Hematopoietic multipotent progenitor cell (in vitro differentiated cells): ENCODE measurements around the gene NRIP3. TPM values are rescaled to one million over a fixed set of nuclear protein-coding genes. Genes with fewer than 3 reads are reported as not detected.
"Not testable (repeated sequence)": the region's sequence is repeated elsewhere in the genome, so short reads cannot be mapped to it uniquely, and the experiment has no call there.

Experiments used
- DNase-seq, 3 donors: peaks; one replicate each; pipeline ENCODE4 v3.0.0-alpha.2; 2011 to 2015; ENCODE audit warnings: low read depth in 2 of 3, low spot score in 2 of 3
- total RNA-seq: library from RNA; depleted of rRNA; stranded (reverse); fragments of >200 nt; gene quantifications from one replicate; pipeline ENCODE4 v1.2.3, GENCODE V29; 2012

Gene NRIP3
- total RNA-seq, 1 donor: 3.8 TPM

DNA sequence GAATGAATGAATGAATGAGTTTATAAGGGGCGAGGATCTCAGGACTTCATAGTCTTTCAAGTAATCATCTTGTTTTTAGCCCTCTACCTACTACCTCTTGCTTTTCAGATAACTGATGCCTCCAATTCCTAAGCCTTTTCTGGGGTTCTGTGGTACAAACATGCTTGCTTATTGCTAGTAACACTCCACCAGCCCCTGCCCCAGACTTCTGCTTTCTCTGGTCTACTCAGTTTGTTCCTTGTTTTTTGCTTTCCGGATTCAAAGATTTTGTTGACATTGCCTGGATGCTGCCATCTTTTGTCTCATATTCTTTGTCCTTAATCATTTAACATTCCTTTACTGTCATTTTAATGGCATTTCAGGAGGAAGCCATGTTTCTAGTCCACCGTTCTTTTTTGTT lies 30.7 kb downstream of the NRIP3 start:
- no peak for DNase-seq

DNA sequence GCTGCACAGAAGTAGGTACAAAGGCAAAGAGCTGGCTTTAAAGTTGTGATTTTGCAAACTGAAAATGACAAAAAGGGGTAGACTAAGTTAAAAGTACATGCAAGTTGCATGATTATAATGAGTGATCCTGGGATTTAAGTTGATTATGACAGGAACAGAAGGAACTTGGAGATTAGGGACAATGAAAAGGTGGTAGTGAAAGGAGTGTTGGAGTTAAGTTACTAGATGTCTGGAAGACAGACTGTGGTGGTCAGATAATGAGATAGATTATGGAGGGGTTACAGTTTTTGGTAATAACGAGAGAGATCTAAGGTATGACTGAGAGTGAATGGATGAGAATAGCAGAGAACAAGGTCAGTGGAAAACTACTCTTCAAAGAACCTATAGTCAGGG lies 31.9 kb downstream of the NRIP3 start:
- no peak for DNase-seq

DNA sequence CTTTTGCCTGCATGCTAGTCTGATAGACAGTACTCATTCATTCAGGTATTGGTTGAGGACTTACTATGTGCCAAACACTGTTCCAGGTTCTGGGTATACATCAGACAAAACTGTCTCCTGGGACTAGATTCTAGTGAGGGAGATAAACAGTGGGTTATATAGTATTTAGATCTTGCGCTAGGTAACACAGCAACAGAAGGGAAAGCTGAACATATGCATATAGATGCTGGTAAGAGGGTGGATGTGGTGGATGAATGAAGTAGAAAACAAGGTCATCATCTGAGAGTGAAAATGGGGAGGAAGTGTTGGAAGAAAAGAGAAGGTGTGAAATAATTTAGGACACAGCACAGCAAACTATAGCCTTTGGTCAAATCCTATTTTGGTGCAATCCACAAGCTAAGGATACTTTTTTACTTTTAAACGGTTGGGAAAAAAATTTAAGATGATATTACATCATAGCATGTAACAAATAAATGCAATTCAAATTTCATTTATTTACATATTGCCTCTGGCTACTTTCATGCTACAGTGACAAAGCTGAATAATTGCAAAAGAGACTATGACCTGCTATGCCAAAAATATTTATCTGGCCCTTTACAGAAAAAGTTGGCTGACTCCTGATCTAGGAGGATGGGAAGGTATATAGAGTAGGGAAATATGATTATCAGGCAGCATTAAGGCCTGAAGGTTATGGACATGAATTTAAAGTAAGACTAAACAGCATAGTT lies 32.4 kb downstream of the NRIP3 start:
- DNase-seq: no peak

DNA sequence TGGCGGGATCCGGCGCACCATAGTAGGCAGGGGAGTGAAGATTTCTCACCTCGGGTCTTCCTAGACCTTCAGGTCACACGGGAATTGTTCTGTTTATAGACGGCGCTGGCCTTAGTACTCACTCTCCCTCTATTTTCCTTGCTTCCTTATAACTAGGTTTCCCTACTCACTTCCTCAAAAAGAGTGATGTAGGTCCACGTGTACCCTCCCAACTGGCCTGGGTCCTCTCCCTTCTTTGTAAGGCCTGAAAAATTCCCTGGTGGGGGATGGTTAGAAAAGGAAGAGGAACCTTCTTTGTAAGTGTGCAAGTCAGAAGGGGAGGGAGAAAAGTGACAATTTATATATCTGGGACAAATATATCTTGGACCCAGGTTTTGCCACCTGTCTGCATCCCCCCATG lies 36.6 kb downstream of the NRIP3 start:
- no peak for DNase-seq

DNA sequence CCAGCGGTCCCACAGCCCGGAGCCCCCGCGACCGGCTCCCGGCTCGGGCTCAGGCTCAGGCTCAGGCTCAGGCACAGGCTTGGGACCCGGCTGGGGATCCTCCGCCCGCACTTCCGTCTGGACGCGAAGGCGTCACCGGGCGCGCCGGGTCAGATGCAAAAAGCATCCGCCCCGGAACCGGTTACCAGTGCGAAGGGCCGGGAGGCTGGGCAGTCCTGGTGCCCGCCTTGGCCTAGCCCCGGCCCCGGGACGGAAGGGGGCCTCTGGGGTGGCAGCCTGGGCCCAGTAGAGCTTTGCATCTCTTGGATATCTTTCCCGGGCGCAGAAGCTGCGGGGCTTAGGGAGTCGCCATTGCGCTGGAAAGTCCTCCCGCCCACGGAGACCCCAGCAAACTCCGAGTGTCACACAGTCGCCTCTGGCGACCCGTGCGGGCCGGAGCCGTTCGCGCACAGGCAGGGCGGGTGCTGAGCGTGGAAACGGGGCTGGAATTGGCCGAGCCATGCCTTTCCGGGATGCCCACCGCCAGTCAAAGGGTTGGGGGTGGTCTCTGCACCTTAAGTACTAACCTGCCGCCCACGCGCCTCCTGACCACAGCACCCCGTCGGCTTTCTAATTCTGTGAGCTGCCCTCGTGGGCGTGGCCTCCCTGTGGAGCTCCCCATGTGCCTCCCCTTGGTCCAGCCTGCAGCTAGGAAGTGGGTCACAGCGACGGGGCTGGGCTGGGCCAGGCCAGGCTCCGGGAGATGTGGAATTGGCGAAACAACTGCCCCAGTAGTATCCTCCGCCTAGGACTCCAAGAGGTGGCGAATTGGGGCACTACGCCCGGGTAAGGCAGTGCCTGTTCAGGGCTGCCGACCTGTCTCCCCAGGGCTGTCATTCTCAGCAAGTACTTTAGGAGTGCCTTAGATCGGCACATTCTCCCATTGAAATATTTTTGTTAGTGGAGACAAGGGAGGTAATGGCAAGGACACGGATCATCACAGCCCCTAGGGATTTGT lies 39.2 kb downstream of the NRIP3 start, which contains the start of gene TMEM9B:
Gene TMEM9B (minus strand): TSS at position 119 of the 997 bp plus-strand sequence. CDS start 129 bp downstream, outside the sequence.
- peak; percentile 56 to 86 (median 85) for DNase-seq

DNA sequence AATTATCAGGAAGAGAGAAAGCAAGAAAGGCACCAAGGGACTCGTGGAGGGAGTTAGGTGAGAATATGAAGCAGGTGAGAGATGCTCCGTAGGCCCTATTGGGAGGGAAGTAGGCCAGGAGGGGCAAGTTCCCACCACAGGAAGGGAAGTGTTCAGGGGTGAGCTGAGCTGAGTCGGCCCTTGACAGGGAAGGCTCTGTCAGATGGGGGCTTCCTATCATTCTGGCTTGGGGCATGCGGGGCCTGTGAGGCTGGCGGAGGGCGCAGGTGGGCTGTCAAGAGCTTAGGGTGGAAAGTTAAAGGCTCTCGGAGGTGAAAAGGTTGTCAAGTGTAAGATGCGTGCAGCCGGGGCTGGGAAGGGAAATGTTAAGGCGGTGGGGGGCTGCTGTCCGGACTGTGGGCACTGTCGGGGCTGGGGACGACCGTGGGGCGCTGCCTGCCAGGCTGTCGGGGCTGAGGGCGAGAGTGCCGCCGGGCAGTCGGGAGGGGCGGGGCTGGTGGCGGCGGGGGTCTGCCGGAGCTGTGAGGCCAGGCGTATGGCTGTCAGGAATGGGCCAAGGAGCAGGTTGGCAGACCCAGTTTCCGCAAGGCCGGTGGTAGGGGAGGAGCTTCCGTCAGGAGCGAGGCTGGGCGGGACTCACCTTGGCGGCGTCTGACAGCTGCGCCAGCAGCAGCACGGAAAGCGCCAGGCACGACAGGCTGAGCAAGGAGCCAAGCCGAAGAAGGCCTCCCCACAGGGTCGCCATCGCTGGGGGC lies 40.1 kb downstream of the NRIP3 start:
- DNase-seq: peak in 2 of 3 donors; percentile 74 to 77

DNA sequence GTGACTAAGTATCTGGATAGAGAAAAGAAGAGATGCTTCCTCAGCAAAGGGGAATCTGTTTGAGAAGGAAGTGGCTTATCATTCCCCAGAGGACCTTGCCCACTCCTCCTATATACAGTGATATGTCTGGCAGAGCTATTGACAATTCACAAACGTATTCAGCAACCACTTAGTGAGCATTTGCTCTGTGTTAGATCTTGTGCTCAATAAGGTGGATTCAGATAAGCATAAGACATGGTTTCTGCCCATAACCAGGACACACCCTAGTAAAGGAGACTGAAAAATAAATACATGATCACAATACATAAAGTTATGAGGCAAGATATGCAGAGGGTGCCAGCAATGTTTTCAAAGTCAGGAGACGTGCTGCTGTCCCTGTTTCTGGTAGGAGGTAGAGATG lies 41.0 kb downstream of the NRIP3 start:
- no peak for DNase-seq

DNA sequence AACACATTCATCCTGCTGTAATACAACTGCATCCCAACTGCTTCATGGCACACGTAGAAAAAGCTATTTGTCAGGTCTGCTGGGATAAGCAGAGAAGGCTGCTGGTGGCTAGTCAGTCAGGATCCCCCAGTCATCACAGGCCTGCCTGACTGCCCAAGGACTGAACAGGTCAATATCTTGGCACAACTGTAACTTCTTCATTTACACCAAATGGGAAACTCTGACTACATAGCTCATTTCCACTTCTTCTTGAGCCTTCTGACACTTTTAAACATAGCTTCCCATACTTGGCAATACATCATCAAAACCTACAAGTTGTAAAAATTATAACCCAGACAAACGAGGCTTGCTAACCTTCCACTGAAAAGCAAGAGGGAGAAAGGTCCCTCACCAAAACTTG lies 42.4 kb downstream of the NRIP3 start:
- no peak for DNase-seq

DNA sequence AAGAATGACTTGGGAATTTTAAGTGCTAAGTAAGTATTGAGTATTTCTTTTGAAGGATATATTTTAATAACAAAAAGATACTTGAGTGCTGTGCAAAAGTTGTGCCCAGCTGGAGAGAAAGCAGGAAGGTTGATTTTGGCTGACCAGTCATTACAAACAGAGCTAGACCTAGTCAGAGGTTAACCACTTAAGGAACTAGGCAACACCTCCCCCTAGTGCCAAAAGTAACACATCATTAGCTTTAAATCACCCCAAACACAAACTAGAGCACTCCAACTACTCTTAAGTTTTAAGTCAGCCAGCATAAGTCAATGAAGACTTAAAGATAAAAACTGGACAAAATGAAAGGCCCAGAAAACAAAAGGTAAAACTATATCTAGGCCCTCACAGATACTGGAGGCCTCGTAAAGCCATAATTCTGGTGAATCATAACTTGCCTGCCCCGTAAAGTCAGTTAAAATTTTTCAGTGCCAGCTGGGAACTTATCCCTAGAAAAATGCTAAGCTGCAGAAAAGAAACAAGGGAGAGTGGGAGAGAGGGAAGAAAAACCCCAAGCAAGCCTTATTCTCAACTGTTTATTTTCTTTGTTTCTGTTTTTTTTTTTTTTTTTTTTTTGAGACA lies 44.1 kb downstream of the NRIP3 start:
- peak in 2 of 3 donors; percentile 66 to 79 for DNase-seq

DNA sequence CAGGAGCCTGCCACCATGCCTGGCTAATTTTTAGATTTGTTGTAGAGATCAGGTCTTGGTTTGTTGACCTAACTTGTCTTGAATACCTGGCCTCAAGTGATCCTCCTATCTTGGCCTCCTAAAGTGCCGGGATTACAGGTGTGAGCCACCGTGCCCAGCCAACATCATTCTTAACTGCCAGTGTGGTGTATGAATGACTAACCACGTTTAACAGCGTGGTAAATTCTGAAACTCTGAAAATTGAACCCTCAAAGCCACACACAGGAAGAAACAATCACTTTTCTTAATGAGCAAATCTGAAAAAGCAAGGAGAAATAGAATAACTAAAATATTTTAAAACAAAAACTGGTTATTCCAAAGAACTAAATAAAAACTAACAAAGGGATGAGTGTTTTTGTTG lies 46.9 kb downstream of the NRIP3 start:
- DNase-seq: no peak

DNA sequence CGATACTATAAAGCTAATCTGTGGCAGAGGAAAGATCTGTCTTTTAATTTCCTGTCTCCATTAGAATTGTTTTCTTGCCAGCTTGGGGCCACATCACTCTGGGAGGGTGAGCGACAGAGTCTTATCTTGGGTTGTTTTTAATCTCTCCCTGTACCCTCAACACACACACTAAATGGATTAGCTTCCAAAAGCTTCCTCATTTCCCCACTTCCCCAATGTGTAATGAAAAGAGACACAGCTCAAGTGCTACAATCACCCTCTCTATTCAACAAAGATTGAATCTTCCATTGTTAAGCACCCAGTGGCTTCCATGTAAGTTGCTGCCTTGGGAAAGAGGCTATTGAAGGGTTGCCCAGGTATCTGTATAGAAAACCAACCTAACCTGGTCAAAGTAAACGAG lies 54.9 kb downstream of the NRIP3 start:
- DNase-seq: peak in 2 of 3 donors; percentile 18 to 41

DNA sequence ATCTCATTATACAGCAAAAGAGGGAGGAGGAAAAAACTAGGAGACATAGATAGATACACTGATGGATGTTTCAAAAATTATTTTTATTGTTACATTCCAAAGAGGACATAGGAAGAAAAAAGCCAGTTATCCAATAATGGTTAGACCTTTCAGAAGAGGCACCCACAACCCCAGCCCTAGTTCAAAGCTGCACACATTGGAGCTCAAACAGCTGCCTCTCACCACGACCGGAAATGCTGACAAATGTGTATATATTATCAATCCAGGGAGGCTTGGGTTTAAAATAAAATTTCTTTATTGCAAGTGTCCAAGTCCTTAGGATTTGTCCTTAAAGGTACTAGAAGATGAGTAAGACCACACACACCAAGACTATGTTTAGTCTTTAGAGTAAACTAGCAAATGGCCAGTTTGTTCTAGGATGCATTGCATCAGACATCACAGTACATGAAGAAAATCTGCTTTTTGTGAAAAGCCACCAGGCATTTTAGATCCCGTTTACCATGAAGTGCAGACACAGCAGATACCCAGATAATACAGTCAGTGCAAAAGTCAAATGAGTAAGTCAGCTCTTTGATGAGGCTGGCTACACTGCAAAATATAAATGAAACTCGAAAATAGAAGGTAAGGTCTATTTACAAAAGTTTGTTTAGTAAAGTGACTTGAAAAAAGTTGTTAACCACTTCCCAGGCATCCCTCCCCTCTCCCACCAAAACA lies 56.4 kb downstream of the NRIP3 start:
- DNase-seq: no peak

DNA sequence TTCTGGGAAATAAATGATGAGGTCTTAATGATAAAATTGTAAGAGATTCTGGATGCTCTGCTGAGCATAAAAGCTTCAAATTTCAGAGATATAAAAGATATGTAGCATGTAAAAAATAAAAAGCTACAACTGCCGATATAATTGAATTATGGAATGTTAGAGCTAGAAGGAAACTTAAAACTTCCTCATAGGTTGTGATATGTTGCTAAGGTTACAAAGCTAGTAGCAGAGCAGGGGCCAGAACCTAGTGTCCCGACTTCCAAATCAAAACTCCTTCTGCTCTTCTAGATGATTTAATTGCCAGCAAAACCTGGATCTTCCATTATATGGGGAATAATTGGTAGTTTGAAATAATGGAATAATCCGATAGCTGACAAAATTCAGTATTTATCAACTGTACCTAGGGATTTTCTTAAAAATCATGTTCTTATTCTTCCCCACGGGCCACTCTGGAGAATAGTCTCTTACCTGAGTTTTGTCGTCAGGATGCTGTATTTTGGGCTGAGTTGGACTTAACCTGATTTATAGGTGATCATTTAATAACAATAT lies 61.2 kb downstream of the NRIP3 start, which contains the start of gene ASCL3:
Gene ASCL3 (minus strand): TSS at position 499 of the 549 bp plus-strand sequence. CDS start 4,855 bp downstream, outside the sequence.
- DNase-seq: no peak

DNA sequence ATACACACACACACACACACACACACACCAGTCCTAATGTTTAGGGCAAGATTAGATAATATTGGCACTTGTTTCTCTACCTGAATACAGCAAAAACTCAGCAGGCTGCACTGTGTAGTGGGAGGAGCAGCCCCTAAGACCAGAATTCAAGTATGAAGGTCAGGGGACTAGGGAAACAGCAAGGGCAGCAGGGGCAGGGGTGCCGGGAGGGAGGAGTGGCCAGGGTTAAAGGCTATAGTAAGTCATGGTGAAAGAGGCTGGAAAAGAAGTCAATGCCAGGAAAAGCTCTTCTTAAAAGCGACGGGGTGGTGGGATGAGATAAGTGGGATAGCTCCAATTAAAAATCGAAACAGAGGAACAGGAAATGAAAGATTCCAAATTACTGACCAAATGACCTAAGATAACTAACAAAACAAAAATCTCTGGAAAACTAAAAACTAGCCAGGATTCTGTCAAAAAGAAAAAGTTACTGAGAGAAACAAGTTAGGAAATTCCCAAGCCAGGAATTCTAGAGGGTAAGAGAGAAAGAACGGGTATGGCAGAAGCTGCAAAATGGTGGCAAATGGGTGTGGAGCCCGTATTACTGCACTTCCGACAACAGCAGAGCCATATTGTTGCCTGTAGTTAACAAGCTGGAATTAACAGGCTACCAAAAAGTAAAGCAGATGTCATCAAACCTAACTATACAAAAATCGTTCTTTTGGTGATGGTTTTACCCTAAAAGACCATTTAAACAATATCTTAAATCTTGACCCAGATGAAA lies 62.3 kb downstream of the NRIP3 start:
- DNase-seq: no peak

DNA sequence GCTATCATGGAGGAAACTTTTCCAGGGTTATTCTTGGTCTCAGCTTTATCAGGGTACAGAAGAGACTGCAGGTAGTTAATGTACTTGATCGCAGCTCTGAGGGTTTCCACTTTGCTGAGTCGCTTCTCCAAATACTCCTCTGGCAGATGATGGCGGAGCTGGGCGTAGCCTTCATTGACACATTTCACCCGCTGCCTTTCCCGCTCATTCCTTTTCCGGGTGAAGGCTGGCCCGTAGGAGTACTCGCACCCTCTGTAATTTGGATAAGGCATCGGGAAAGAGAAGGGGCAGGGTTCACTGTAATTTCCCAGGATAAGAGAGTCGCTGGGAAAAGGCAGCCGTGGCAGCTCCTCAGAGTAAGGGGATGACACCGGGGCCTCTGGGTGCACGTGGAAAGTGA lies 66.1 kb downstream of the NRIP3 start:
- no peak for DNase-seq

DNA sequence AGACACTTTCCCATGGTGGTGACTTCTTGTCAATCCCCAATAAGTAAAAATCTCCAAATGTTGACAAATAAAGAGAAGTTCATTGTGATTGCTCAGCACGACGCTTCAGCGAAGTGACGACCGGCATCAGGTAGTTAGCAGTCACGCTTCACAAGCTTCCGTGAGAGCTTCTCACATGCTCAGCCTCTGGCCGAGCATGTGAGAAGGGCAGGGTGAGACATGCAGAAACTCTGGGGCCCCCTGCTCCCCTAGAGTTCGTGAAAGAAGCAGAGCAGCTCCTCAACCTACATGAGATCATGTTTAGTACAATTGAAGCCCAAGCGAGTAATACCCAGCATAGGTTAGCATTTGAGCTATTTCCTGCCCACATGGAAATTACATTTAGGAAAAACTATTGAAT lies 66.6 kb downstream of the NRIP3 start:
- DNase-seq: no peak

DNA sequence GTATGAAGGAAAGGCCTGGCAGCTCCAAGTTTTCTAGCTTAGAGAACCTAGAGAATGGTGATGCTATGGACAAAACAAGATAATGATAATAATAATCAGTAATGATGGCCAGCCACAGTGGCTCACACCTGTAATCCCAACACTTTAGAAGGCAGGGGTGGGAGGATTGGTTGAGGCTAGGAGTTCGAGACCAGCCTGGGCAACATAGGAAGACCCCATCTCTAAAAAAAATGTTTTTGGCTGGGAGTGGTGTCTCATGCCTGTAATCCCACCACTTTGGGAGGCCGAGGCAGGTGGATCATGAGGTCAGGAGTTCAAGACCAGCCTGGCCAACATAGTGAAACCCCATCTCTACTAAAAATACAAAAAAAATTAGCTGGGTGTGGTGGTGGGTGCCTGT lies 68.0 kb downstream of the NRIP3 start:
- DNase-seq: not testable (repeated sequence)

DNA sequence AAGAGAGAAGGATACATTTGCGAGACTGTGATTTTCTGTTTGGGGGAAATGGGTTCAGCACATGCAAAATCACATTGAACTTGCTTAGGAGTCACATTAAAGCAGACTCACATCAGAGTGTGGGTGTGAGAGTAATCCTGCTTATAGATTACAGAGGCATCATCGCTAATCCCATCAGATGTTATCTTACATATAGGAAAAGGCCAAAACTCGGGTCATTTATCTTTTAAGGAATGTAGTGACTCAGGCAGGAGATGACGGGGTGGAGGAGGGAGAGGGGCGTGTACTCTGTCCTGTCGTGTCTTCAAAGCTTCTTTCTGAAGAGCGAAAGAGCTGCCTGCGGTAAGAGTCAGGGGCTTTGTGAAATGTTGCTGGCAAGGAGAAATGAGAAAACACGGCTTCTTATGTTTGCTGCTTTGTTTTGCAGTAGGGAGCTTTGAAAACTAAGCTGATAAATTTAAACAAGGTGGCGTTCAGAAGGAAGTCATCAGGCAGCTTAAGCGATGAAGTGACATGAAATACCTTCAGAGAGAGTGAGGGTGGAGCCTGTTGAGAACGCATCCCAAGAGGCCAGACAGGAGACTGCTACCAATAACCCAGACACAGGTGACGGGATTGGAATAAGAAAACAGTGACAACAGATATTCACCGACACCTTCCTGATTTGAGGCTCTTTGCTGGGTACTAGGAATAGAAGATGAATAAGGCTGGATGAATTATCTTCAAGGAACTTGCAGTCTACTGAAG lies 68.9 kb downstream of the NRIP3 start:
- DNase-seq: no peak
